K562 (cell line): ENCODE results near the gene CDC14A.

ENCODE experiments used
- BCLAF1 ChIP-seq, 2 experiments: fragments of 450-650 bp in 1 of 2; IDR thresholded peaks; 2 replicates each; pipeline ENCODE4 v1.6.1; 2011 to 2017; ENCODE audit warnings: low read depth in 2 of 2, antibody characterized with exemption in 1 of 2, borderline replicate concordance in 1 of 2, low read length in 1 of 2, mild to moderate bottlenecking in 1 of 2, mixed read lengths in 1 of 2; ENCODE audit not compliant: control insufficient read depth in 1 of 2
- CTCF ChIP-seq, 3 experiments: IDR thresholded peaks in 2 of 3; conservative IDR thresholded peaks in 1 of 3; 2 replicates each; pipeline ENCODE4 v1.5.1; 2011 to 2012; ENCODE audit warnings: low read length in 3 of 3, mild to moderate bottlenecking in 3 of 3, control low read depth in 2 of 3, improper control_type of control experiment in 1 of 3, inconsistent platforms in 1 of 3, low read depth in 1 of 3, mixed read lengths in 1 of 3, moderate library complexity in 1 of 3; ENCODE audit not compliant: insufficient read depth in 2 of 3
- SP2 ChIP-seq: IDR thresholded peaks from 2 replicates; pipeline ENCODE4 v1.6.1; 2011; ENCODE audit warnings: mild to moderate bottlenecking, low read depth, low read length, moderate library complexity; ENCODE audit not compliant: poor library complexity, severe bottlenecking; ENCODE audit errors: extremely low read depth

- TF ChIP-seq CTCF (IDR thresholded peaks at IDR 0.05 in 2 of 3, conservative IDR thresholded peaks at IDR 0.05 in 1 of 3; ENCODE audit: insufficient read depth in 2 of 3, low read depth in 1 of 3, low read length in 3 of 3) (no peak), BCLAF1 (IDR thresholded peaks at IDR 0.05; ENCODE audit: borderline replicate concordance in 1 of 2, control insufficient read depth in 1 of 2, low read depth in 2 of 2, low read length in 1 of 2) (no peak), SP2 (no peak)
Observed at GRCh38 chr1:100448366-100448765, 96.1 kb downstream of the CDC14A start.
